Measurements from ENCODE around the gene KLHL21.
"Not testable (repeated sequence)": the region's sequence is repeated elsewhere in the genome, so short reads cannot be mapped to it uniquely, and the experiment has no call there.

KLHL21 gene

GRCh38 chr1:6624710-6625583 lies 22.3 kb upstream of the KLHL21 start, which contains the start of gene THAP3:
TSS of gene THAP3 (plus strand) at chr1:6624868. CDS start at chr1:6625219, 351 bp downstream.
- peak; percentile 92 for DNase-seq

GRCh38 chr1:6623269-6623965 lies 20.7 kb upstream of the KLHL21 start:
- no peak for DNase-seq

GRCh38 chr1:6622396-6623152 lies 19.9 kb upstream of the KLHL21 start:
- DNase-seq, result no peak

- no peak for DNase-seq
Observed at GRCh38 chr1:6621429-6622391, 19.0 kb upstream of the KLHL21 start.

GRCh38 chr1:6619045-6619444 lies 16.4 kb upstream of the KLHL21 start:
- no peak for DNase-seq

- DNase-seq, result no peak
Observed at GRCh38 chr1:6614929-6615785, 12.5 kb upstream of the KLHL21 start.

- DNase-seq, result peak; percentile 49
Observed at GRCh38 chr1:6614019-6614928, 11.6 kb upstream of the KLHL21 start.

GRCh38 chr1:6613361-6614018 lies 10.8 kb upstream of the KLHL21 start, which contains the start of gene PHF13:
TSS of gene PHF13 (plus strand) at chr1:6613731. CDS start at chr1:6614067, 336 bp downstream.
- DNase-seq, result peak; percentile 99

GRCh38 chr1:6612641-6613360 lies 10.1 kb upstream of the KLHL21 start:
- peak; percentile 12 for DNase-seq

GRCh38 chr1:6603915-6604558 lies 1.4 kb upstream of the KLHL21 start:
- DNase-seq, result no peak

GRCh38 chr1:6603238-6603914 lies 707 bp upstream of the KLHL21 start:
- peak; percentile 33 for DNase-seq

GRCh38 chr1:6601923-6602668 lies 573 bp downstream of the KLHL21 start:
- no peak for DNase-seq

- DNase-seq, result peak; percentile 68
Observed at GRCh38 chr1:6601049-6601922, 1.4 kb downstream of the KLHL21 start.

GRCh38 chr1:6600410-6601048 lies 2.1 kb downstream of the KLHL21 start:
- DNase-seq, result no peak

- not testable (repeated sequence) for DNase-seq
Observed at GRCh38 chr1:6599991-6600390, 2.7 kb downstream of the KLHL21 start.
